ENCODE data around the gene CEP41. TPM values are rescaled to one million over a fixed set of nuclear protein-coding genes. Genes with fewer than 3 reads are reported as not detected.

The CEP41 gene
- total and polyA plus RNA-seq, 2 donors from 2014 or later: 8.1 to 12.7 TPM

- H3K27me3 ChIP-seq (ENCODE audit: control insufficient read depth, insufficient read depth, low read length): no peaks in the 10 kb centered on the region
- no peak overlapping the region for H3K4me3 ChIP-seq (ENCODE audit: low read length in 3 of 3)
- intact Hi-C loops (cut with DNase I): no loop called here
- H3K9ac ChIP-seq (ENCODE audit: low read length in 3 of 3): no peak overlapping the region
- no peak for TF ChIP-seq CTCF (IDR thresholded peaks at IDR 0.05; ENCODE audit: borderline replicate concordance, extremely low read depth, insufficient read depth)
- H3K27ac ChIP-seq (ENCODE audit: low read depth in 2 of 2, low read length in 2 of 2): no peak overlapping the region
- no peaks in the 10 kb centered on the region for H3K9me3 ChIP-seq (ENCODE audit: control insufficient read depth in 2 of 3, insufficient read depth in 1 of 3, low read length in 3 of 3)
- H3K36me3 ChIP-seq (ENCODE audit: control insufficient read depth in 2 of 3, insufficient read depth in 3 of 3, low read length in 3 of 3): no peaks in the 10 kb centered on the region
- peaks cover 0 to 2% (median 0%) of the 10 kb centered on the region in 3 donors for H3K4me1 ChIP-seq (ENCODE audit: control insufficient read depth in 2 of 3, insufficient read depth in 2 of 3, low read depth in 1 of 3, low read length in 3 of 3)
- DNase-seq (peak in 1 of 5 donors; percentile 44), FAIRE-seq (no peak)
Observed at GRCh38 chr7:130381468-130382312, 59.1 kb downstream of the CEP41 start.

- Histone ChIP-seq H3K27me3 (ENCODE audit: control insufficient read depth, insufficient read depth, low read length) (no peaks in the 10 kb centered on the region), H3K27ac (ENCODE audit: low read depth in 2 of 2, low read length in 2 of 2) (no peak overlapping the region), H3K9me3 (ENCODE audit: control insufficient read depth in 2 of 3, insufficient read depth in 1 of 3, low read length in 3 of 3) (peaks cover 0 to 4% (median 0%) of the 10 kb centered on the region in 3 donors), H3K4me1 (ENCODE audit: control insufficient read depth in 2 of 3, insufficient read depth in 2 of 3, low read depth in 1 of 3, low read length in 3 of 3) (peaks cover 0 to 2% (median 0%) of the 10 kb centered on the region in 3 donors), H3K4me3 (ENCODE audit: low read length in 3 of 3) (no peak overlapping the region), H3K9ac (ENCODE audit: low read length in 3 of 3) (no peak overlapping the region), H3K36me3 (ENCODE audit: control insufficient read depth in 2 of 3, insufficient read depth in 3 of 3, low read length in 3 of 3) (no peaks in the 10 kb centered on the region)
- intact Hi-C loops (cut with DNase I): no loop called here
- no peak for TF ChIP-seq CTCF (IDR thresholded peaks at IDR 0.05; ENCODE audit: borderline replicate concordance, extremely low read depth, insufficient read depth)
- no peak for FAIRE-seq
- DNase-seq: peak in 1 of 5 donors; percentile 47
Observed at GRCh38 chr7:130380861-130381455, 59.9 kb downstream of the CEP41 start.

- H3K9ac ChIP-seq (ENCODE audit: low read length in 3 of 3): peak within 1 kb of the TSS in 1 of 3 donors; percentile 40
- peaks cover 0 to 2% (median 0%) of the 10 kb centered on the region in 3 donors for H3K4me1 ChIP-seq (ENCODE audit: control insufficient read depth in 2 of 3, insufficient read depth in 2 of 3, low read depth in 1 of 3, low read length in 3 of 3)
- TF ChIP-seq CTCF (IDR thresholded peaks at IDR 0.05; ENCODE audit: borderline replicate concordance, extremely low read depth, insufficient read depth): no peak
- H3K4me3 ChIP-seq (ENCODE audit: low read length in 3 of 3): no peak within 1 kb of the TSS
- DNase-seq (peak in 4 of 5 donors; percentile 82 to 85 (median 84)), FAIRE-seq (no peak)
- no peaks in the 10 kb centered on the region for H3K27me3 ChIP-seq (ENCODE audit: control insufficient read depth, insufficient read depth, low read length)
- peaks cover 0 to 7% (median 0%) of the 10 kb centered on the region in 3 donors for H3K9me3 ChIP-seq (ENCODE audit: control insufficient read depth in 2 of 3, insufficient read depth in 1 of 3, low read length in 3 of 3)
- intact Hi-C loops (cut with DNase I): no loop called here
- H3K27ac ChIP-seq (ENCODE audit: low read depth in 2 of 2, low read length in 2 of 2): no peak within 1 kb of the TSS
- no peaks in the 10 kb centered on the region for H3K36me3 ChIP-seq (ENCODE audit: control insufficient read depth in 2 of 3, insufficient read depth in 3 of 3, low read length in 3 of 3)
Observed at GRCh38 chr7:130379921-130380860, 60.6 kb downstream of the CEP41 start, which contains the start of gene CPA1. Gene CPA1, plus strand, starts transcription at chr7:130380494. Its CDS starts 27 bp downstream, at chr7:130380521.

Data from kidney (tissue), 14 donors.